NCI-H146 treated with DMSO at 0.1 percent for 48 hours (cell line): Measurements from ENCODE around the gene CHRNA4.

Experiments used
- DNase-seq: peaks from one replicate; lab custom pipeline; 2025; ENCODE audit not compliant: unreplicated experiment; lab: John Stamatoyannopoulos, UW

The CHRNA4 gene

DNA sequence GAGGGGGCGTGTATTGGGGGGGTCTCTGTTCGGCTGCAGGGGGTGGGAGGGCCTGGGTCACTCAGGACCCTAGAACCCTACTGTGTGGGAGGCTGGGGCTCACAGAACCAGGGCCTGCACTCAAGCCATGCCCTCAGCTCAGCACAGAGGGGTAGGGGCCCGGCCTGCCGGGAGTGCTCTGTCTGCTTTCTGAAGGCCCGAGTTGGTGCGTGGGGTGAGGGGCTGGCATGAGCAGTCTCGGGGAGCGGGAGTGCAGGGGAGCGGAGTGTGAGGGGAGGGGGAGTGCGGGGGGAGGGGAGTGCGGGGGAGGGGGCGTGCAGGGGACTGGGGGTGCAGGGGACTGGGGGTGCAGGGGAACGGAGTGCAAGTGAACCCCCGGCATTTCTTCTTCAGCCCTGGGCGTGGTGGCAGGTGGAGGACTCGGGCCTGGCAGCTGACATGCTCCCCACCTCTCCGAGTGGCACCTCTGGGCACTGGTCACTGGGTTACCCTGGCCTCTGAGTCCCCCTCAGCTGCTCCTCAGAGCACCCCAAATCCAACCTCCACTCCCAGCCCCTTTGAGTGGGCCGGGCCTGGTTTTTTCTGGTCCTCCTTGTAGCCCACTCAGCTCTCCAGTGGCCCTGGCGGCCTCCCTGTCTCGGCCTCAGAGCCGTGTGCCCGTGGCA is 67.1 kb downstream of the CHRNA4 start:
- DNase-seq, result no peak

DNA sequence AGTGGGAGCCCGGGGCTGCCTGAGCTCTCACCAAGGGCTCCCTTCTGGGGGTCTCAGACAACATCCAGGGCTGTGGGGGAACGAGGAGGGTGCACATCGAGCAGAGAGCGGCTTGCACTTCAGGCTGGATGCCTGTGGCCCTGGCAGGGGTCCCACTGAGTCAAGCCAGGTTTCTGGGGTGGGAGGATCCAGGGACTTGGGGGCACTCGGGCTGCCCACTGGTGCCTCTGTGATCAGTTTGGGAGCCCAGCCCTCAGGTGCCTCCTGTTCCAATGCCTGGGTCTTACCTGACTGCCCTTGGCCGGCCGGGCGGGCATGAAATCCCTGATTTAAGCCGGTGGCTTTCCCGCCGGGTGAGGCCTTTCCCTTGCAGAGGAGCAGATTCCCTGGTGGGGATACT is 67.7 kb downstream of the CHRNA4 start:
- DNase-seq, result no peak
